ENCODE measurements around the gene BTBD19.

DNA sequence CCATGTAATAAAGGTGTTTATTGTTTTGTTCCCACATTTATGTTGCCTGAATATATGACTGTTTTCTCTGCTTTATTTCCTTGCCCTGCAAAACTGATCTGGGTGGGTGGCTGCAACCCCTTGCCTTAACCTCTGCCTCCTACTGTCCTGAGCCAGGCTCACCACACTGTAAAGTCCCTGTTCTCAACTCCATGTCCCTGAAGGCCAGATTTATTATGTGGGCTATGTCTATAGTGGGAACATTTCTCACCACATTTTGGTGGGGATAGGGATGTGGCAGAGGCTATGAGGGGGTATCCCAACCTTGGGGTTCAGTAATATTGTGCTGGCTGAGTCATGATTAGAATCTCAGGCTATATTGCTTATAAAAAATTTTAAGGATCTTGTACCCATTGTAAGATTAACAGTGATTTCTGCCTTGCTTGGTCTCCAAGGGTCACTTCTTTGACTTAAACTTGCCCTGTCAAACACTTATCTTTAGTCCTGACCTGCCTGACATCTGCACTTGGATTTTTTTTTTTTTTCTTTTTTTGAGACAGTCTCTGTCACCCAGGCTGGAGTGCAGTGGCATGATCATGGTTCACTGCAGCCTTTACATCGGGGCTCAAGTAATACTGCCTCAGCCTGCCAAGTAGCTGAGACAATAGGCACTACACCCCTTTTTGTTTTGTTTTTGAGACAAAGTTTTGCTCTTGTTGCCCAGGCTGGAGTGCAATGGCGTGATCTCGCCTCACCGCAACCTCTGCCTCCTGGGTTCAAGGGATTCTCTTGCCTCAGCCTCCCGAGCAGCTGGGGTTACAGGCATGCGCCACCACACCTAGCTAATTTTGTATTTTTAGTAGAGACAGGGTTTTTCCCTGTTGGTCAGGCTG lies 29.4 kb upstream of the BTBD19 start:
- TF ChIP-seq, protein P1, sequence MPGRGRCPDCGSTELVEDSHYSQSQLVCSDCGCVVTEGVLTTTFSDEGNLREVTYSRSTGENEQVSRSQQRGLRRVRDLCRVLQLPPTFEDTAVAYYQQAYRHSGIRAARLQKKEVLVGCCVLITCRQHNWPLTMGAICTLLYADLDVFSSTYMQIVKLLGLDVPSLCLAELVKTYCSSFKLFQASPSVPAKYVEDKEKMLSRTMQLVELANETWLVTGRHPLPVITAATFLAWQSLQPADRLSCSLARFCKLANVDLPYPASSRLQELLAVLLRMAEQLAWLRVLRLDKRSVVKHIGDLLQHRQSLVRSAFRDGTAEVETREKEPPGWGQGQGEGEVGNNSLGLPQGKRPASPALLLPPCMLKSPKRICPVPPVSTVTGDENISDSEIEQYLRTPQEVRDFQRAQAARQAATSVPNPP (IDR thresholded peaks at IDR 0.05; ENCODE audit: borderline replicate concordance, insufficient read depth, insufficient read length) = no peak
- TF ChIP-seq, protein P2, sequence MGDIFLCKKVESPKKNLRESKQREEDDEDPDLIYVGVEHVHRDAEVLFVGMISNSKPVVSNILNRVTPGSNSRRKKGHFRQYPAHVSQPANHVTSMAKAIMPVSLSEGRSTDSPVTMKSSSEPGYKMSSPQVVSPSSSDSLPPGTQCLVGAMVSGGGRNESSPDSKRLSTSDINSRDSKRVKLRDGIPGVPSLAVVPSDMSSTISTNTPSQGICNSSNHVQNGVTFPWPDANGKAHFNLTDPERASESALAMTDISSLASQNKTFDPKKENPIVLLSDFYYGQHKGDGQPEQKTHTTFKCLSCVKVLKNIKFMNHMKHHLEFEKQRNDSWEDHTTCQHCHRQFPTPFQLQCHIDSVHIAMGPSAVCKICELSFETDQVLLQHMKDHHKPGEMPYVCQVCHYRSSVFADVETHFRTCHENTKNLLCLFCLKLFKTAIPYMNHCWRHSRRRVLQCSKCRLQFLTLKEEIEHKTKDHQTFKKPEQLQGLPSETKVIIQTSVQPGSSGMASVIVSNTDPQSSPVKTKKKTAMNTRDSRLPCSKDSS (IDR thresholded peaks at IDR 0.05; ENCODE audit: low read depth, partially characterized antibody) = no peak
- TF ChIP-seq NFIC (IDR thresholded peaks at IDR 0.05) (no peak), TAF1 (IDR thresholded peaks at IDR 0.05; ENCODE audit: control insufficient read depth, extremely low read depth, insufficient read depth, low read length, severe bottlenecking) (no peak)

Data from K562 (cell line).